GM03348 (cell line): Measurements from ENCODE around the gene FOXO3B.
A peak's percentile ranks its signal among the peaks of the same experiment; 100 is the strongest.
"Not testable (repeated sequence)": the region's sequence is repeated elsewhere in the genome, so short reads cannot be mapped to it uniquely, and the experiment has no call there.

ENCODE experiments used
- DNase-seq: peaks from one replicate; pipeline ENCODE4 v3.0.0; 2012; ENCODE audit warnings: low spot score

FOXO3B gene

DNA sequence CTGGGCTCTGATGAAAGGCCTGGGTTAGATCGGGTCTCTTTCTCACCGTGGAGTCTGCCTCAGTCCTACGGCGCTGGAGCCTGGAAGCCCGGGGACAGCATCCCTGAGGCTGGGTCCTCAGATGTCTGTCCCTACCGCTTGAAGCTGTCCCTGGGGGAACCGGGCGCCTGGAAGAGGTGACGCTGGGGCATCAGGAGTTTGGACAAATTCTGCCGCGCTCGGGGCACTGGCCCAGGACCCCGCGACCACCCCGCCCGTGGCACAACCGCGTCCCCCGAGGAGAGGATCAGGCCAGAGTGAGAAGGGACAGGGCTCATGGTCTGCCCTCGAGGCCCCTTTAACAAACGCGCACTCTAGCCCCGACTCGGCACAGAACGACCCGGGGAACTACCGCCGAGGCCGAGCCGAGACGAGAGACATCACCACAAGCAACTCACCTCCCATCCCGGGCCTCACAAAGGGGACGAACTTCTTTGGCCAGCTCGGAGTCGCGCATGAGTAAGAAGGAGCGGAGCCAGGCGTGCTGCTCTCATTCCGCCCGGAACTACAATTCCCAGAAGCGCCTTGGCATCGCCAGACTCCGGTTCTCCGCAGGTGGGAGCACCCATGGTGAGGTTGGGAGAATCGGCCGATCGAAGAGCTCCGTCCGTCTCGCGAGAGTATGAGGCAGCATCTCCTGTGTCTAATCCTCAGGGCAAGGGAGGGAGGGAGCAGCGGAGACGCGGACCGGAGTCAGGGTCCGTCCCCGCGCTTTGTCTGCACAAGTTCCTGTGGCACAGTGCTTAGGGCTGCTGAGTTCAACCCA lies at the start of gene FOXO3B:
TSS of gene FOXO3B (minus strand) at position 548 of the 805 bp plus-strand sequence. CDS start 663 bp downstream, outside the sequence.
- DNase-seq = peak; percentile 81

DNA sequence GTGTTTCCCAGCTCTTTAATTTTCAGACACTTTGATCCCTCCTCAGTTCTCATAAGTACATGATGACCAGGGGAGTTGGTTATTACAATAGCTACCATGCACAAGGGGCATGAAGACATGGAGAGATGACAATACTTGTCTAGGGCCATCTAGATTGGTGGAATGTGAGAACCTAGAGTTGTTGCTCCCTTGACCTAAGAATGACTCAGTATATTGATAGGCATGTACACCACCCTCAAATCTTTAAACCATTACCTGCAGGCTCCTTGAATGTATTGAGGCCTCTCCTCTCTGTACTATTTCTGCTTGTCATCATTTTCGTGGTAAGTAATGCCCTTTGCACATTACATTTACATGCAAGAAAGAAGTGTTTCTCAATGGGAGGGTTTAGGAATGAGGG lies 41.4 kb upstream of the FOXO3B start:
- DNase-seq = not testable (repeated sequence)

DNA sequence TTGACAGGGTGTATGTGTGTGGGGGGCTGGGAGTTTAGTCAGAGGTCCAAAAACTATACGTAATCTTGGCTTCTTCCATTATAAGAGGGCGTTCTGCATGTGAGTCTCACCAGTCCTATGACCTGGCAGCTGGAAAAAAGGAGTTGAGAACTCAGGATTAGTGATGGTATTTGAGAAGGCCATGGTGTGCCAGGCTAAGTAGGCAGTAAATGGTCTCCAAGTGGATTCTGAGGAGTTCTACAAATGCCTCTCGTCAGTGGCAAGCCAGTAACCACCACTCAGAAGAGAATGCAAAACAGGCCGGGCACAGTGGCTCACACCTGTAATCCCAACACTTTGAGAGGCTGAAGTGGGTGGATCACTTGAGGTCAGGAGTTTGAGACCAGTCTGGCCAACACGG lies 40.5 kb upstream of the FOXO3B start:
- DNase-seq = not testable (repeated sequence)

DNA sequence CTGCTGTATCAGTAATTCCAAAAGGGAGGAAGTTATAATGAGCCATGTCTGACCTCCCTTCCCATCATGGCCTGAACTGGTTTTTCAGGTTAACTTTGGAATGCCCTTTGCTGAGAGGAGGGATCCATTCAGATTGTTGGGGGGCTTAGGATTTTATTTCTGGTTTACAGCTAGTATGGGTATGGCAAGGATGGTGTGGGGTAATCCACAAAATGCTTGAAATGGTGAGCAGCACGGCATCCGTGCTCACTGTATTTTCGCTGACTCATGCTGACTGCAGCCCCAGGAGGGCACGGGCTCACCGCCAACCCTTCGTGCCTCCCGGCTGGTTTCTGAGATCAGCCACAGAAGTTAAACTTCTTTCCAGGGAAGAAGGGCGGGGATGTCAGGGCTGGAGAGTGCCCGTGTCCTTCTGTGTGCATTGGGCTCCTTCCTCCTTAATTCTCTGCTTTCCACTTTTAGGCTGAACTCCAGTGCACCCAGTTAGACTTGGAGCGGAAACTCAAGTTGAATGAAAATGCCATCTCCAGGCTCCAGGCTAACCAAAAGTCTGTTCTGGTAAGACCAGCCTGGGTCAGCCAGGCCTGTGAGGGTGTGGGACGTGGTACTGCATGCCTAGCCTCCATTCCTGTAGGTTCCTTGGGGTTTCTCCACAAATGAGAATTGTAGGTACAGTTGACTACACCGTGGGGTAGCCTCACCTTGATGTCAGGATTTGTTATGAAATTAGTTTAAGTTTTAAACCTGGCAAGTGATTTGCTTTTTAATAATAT lies 39.8 kb upstream of the FOXO3B start:
- not testable (repeated sequence) for DNase-seq

DNA sequence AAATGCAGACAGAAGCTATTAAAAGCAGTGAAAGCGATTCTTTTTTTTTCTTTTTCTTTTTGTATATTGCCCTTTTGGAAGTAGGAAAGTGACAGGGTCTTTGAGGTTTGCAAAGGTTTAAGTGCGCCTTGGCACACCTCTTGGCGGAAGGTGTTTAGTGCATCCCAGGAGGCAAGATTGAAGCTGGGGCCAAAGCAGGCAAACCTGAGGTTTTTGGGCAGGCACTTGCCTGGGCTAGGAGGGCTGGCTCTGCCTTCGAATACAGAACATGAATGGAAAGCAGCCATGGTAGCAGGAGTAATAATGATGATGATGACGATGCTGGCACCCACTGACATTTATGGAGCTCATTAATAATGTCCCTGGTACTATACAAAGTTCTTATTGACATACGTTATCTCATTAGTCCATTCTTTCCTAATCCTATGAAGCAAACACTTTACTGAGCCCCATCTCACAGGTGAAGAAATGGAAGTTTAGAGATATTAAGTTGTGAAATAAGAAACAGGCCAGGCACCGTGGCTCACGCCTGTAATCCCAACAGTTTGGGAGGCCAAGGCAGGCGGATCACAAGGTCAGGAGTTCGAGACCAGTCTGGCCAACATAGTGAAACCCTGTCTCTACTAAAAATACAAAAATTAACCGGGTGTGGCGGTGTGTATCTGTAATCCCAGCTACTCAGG lies 37.5 kb upstream of the FOXO3B start:
- not testable (repeated sequence) for DNase-seq

DNA sequence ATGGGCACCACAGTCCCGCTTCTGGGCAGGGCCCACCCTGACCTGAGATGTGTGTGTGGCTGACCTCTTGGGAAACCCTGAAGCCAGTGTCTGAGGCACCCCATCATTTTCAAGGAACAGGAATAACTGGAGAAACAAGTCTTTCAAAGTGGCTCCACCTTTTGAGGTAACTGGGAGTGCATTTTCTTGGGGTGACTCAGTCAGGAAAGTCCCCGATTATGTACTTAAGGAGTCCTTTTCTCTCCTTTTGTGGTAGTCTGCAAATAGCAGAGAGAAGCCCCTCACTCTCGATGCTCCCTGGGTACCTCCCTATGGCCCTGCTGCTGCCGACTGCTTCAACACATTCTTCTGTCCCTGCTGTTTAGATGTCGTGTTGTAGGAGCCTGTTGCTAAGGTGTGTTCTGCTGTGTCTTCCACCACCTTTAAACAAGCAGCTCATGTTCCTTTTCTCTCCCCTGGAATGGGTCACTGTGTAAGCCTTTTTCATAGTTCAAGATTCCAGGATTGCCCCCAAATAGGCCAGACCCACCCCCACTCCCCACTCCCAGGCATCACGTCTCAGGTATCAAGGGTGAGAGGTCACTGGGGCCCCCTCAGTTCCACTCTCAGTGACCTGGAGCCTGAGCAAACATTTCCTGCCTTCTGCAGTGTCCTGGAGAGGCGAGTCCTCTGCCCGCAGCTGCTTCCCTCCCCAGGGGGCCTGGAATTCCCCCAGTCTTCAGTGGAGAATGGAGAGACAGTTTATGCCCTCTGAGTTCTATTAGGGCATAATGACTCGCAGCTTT lies 36.7 kb upstream of the FOXO3B start:
- DNase-seq = not testable (repeated sequence)

DNA sequence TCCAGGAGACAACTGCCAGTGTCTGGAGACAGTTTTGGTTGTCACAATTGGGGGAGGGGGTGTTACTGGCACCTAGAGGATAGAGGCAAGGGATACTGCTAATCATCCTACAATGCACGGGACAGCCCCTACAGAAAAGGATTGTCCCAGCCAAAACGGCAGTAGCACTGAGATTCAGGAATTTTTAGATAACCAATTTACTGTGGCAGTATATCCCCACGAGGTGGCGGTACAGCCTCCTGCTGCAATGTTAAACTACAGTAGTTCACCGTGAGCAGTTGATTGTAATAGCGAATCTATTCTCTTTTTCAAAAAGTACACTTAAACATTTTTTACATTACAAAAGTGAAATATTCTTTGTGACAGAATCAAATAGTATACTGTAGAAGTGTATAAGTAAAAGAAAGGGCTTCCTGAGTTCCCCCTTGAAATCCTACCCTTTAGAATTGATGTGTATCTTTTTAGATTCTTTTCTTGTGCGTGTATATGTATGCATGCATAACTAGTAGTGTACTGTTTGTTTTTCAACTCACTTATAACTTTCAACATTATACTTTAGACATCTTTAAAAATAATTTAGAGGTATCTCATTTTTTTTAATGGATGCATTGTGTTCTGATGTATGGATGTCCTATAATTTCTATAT lies 30.4 kb upstream of the FOXO3B start:
- not testable (repeated sequence) for DNase-seq

DNA sequence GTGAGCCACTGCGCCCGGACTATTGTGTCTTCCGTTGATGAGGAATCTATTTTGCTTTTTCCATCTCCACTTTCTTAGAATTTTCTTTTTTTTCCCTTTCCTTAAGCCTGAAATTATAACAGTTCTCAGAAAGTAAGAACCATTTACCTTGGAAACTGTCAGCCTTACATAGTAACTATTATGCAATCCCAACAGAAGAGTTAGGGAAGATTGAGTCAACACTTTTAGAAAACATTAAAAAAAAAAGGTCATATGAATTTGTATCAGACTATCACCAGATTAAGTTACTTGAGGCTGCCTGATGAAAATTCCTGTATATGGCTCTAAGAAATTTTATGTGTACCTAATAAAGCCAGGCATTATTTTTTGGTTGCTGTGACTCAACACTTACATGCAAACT lies 26.1 kb upstream of the FOXO3B start:
- not testable (repeated sequence) for DNase-seq

DNA sequence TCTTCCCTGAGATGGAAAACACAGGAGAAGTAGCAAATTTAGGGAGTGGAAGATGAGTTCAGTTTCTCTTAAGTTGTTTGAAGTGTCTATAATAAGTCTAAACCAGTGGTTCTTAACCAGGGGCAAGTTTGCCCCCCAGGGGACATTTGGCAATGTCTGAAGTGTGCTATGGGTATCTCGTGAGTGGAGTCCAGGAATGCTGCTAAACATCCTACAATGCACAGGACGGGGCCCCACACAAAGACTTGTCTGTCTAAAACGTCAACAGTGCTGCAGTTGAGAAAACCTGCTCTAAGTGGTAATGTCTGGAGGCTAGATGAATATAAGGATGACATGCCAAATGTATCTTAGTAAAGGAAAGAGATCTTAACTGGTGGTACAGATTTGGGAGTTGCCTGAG lies 23.8 kb upstream of the FOXO3B start:
- not testable (repeated sequence) for DNase-seq

DNA sequence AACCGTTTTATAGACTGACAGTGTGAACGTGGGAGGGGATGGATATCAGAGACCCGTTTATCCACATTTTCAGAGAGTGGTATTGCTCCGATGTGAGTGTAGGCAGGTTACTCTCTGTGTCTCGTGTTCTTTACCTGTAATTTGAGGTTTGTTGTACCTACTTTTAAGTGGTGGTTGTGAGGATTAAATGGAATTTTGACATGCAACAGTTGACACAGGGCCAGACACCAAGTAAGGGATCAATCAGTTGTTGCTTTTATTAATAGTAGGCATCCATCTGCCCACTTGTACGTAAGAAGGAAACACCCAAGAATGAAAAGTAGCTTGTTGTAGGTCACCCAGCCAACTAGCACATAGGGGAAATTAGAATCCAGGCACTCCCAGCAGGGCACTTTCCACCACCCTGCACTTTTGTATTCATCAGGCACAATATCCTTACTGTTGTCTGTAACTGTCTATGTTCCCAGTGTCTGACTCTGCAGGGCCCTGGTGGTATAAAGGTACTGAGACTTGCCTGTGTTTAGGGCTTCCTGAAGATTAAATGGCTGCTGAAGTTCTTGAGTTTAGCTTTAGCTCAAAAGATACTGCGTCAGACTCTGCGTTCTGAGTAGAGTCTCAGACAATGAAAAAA lies 16.5 kb upstream of the FOXO3B start:
- DNase-seq = not testable (repeated sequence)

DNA sequence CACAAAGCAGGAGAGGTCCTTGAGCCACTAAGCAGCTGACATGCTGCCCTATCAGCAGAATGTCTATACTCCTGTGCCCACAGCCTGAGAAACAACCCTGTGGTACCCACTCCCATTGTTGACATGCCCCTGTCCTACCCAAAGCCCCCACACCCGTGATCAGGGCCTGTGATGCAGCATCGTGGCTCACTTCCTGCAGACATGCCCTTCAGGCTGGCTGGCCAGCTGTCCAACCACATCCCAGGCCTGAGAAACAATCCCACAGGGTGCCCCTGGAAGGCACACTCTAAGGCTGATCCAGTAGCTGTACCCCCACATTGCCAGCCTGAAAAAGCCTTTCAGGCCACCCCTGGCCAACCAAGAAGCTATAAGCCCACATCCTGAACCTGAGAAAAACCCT lies 13.0 kb upstream of the FOXO3B start:
- not testable (repeated sequence) for DNase-seq

DNA sequence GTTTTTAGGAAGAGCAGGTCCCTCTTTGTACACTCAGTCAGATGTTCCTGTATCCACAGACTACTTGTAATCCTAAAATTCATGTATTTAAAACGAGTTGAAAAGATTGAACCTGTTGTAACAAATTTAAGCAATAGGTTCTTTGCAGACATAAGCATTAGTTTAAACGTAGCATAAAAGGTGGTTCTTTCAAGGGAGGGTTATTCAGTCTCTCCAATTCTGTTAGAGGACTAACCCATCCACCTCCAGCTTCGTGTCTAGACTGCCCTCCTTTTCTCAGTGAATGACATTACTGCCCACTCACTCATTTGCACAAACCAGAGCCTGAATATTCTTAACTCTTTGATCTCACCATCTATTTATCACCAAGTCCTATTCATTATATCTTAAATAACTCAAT lies 554 bp upstream of the FOXO3B start:
- not testable (repeated sequence) for DNase-seq

DNA sequence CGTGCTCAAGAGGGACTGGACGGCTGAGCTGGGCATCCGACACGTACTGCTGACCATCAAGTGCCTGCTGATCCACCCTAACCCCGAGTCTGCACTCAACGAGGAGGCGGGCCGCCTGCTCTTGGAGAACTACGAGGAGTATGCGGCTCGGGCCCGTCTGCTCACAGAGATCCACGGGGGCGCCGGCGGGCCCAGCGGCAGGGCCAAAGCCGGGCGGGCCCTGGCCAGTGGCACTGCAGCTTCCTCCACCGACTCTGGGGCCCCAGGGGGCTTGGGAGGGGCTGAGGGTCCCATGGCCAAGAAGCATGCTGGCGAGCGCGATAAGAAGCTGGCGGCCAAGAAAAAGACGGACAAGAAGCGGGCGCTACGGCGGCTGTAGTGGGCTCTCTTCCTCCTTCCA lies 4.7 kb downstream of the FOXO3B start:
- not testable (repeated sequence) for DNase-seq

DNA sequence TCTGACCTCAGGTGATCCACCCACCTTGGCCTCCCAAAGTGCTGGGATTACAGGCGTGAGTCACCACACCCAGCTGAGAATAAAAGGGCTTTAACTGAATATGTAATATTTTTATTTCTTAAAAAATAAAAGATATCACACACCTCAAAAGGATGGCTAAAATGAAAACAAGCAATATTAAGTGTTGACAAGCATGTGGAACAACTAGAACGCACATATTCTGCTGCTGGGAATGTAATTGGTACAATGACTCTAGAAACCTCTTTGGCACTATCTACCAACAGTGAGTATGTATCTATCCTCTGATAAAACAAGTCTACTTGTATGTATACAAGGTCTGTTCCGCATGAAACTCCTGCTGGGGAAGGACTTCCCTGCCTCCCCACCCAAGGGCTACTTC lies 5.2 kb downstream of the FOXO3B start:
- DNase-seq = not testable (repeated sequence)

DNA sequence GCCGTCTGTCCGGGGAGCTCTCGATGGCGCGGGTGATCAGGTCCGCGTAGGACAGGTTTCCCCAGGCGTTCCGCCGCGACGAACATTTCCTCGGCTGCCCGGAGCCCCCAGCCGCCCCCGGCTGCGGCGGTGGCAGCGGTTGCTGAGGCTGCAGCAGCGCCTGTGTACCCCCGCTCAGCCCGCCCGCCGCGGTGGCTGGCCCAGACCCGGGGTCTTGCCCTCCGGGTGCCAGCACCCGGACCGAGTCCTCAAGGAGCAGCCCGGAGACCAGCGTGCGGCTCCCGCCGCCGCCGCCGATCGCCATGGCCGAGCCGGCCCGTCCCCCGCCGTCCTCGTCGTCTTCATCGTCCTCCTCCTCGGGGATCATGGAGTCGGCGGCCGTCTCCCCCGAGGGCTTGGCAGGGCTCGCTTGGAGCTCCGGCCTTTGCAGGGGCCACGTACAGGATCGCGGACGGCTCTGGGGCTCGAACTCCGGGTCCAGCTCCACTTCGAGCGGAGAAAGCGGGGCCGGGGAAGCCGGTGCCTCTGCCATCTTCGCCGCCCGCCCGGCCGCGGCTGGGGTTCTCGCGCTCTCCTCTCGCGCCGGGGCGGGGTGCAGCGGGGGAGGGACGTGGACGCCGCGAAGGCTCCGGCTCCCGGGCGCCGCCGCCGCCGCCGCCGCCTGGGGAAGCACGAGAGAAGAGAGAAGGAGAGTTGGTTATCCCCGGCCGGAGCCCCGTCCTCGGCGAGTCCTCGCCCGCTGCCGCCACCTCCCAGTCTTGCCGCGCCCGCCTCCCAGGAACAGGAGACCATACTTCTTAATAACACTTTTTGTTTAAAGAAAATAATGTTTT lies 9.5 kb downstream of the FOXO3B start:
- DNase-seq = not testable (repeated sequence)

DNA sequence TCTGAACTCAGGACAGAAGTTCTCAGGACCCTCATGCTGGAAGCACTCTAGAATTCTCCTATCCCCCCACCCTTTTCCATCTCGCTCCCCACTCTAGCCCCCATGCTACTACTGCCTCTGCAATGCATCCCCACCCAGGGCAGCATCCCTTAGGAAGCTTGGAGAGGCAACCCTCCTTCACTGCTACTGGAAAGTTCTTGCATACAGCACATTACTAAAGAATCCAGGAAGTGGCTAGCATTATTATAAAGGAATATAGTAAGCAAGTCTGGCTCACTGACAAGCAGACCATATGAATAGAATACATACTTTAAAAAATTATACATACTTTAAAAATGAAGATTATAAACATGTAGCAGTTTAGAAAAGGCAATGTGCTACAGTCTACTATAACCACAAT lies 13.5 kb downstream of the FOXO3B start:
- DNase-seq = not testable (repeated sequence)

DNA sequence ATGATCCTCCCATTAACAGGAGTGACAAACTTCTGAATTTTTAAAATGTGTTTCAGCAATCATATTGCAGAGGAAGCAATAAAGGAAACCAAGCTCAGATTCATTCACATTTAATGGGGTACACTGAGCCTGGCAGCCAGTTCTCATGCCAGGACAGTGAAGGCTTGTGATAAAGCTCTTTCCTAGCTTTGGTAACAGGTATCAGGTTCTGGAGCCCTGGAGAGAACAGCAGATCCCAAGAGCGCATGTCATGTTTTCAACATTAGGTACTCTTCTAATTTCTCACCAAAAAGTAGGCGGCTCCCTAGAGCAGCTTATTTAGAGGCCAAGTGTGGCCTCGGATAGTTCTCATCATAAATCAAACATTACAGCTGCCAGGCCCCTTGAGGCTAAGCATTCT lies 14.6 kb downstream of the FOXO3B start:
- DNase-seq = not testable (repeated sequence)

DNA sequence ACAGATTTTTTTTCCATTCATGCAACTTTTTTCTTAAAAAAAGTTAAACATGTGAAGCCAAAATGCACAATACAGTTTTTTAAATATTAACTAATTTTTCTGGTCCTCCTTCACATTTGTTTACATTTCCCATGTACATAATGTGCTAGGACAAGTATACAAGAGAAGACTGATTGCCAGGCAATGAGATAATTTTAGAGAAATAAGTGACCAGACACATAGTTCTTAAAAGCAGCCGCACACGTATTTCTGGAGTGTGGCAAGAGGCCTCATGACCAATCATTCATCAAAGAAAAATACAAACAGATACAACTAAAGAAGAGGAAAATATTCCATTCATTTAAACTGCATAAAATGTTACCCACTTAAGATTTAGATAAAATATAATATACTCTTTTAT lies 15.8 kb downstream of the FOXO3B start:
- not testable (repeated sequence) for DNase-seq

DNA sequence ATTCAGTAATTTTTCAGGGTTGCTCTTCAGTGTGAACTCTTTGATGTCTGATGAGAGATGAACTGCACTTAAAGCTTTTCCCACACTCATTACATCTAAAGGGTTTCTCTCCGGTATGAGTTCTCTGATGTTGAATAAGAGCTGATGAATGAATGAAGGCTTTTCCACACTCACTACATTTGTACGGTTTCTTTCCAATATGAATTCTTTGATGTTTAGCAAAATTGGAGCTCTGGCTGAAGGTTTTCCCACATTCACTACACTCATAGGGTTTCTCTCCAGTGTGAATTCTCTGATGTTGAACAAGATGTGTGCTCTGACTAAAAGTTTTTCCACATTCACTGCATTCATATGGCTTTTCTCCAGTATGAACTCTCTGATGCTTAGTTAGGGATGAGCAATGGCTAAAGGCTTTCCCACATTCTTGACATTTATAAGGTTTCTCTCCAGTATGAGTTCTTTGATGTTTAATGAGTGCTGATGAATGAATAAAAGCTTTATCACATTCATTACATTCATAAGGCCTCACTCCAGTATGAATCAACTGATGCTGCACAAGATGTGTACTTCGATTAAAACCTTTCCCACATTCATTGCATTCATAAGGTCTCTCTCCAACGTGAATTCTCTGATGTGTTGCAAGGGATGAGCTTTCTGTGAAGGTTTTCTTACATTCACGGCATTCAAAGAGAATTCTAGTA lies 20.0 kb downstream of the FOXO3B start:
- DNase-seq = not testable (repeated sequence)
